ENCODE measurements around the gene TRDMT1.

Gene TRDMT1

GRCh38 chr10:17151716-17152115 is 49.8 kb downstream of the TRDMT1 start:
- Histone ChIP-seq H3K4me1 (ENCODE audit: insufficient read depth, poor library complexity, severe bottlenecking) (no peaks in the 10 kb centered on the region), H3K27me3 (ENCODE audit: insufficient read depth, poor library complexity, severe bottlenecking) (no peaks in the 10 kb centered on the region), H3K27ac (ENCODE audit: poor library complexity, severe bottlenecking) (no peak overlapping the region), H3K9me3 (ENCODE audit: severe bottlenecking) (no peaks in the 10 kb centered on the region), H3K4me3 (ENCODE audit: severe bottlenecking) (no peak overlapping the region), H3K36me3 (ENCODE audit: low read depth) (no peaks in the 10 kb centered on the region)
- ATAC-seq (ENCODE audit: low read depth) (no peak), DNase-seq (ENCODE audit: low spot score) (no peak)
- TF ChIP-seq, protein P1, sequence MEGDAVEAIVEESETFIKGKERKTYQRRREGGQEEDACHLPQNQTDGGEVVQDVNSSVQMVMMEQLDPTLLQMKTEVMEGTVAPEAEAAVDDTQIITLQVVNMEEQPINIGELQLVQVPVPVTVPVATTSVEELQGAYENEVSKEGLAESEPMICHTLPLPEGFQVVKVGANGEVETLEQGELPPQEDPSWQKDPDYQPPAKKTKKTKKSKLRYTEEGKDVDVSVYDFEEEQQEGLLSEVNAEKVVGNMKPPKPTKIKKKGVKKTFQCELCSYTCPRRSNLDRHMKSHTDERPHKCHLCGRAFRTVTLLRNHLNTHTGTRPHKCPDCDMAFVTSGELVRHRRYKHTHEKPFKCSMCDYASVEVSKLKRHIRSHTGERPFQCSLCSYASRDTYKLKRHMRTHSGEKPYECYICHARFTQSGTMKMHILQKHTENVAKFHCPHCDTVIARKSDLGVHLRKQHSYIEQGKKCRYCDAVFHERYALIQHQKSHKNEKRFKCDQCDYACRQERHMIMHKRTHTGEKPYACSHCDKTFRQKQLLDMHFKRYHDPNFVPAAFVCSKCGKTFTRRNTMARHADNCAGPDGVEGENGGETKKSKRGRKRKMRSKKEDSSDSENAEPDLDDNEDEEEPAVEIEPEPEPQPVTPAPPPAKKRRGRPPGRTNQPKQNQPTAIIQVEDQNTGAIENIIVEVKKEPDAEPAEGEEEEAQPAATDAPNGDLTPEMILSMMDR (IDR thresholded peaks at IDR 0.05; ENCODE audit: poor library complexity, severe bottlenecking), result no peak

- no peaks in the 10 kb centered on the region for H3K9me3 ChIP-seq (ENCODE audit: severe bottlenecking)
- DNase-seq (ENCODE audit: low spot score), result no peak
- ATAC-seq (ENCODE audit: low read depth), result no peak
- TF ChIP-seq, protein P1 (IDR thresholded peaks at IDR 0.05; ENCODE audit: poor library complexity, severe bottlenecking), result no peak
- no peaks in the 10 kb centered on the region for H3K27me3 ChIP-seq (ENCODE audit: insufficient read depth, poor library complexity, severe bottlenecking)
- no peak overlapping the region for H3K27ac ChIP-seq (ENCODE audit: poor library complexity, severe bottlenecking)
- no peaks in the 10 kb centered on the region for H3K4me1 ChIP-seq (ENCODE audit: insufficient read depth, poor library complexity, severe bottlenecking)
- H3K4me3 ChIP-seq (ENCODE audit: severe bottlenecking), result no peak overlapping the region
- H3K36me3 ChIP-seq (ENCODE audit: low read depth), result no peaks in the 10 kb centered on the region
Observed at GRCh38 chr10:17147884-17148489, 53.5 kb downstream of the TRDMT1 start.

- TF ChIP-seq, protein P1 (IDR thresholded peaks at IDR 0.05; ENCODE audit: poor library complexity, severe bottlenecking), result no peak
- ATAC-seq (ENCODE audit: low read depth) (no peak), DNase-seq (ENCODE audit: low spot score) (no peak)
- Histone ChIP-seq H3K4me3 (ENCODE audit: severe bottlenecking) (no peak overlapping the region), H3K36me3 (ENCODE audit: low read depth) (no peaks in the 10 kb centered on the region), H3K27ac (ENCODE audit: poor library complexity, severe bottlenecking) (no peak overlapping the region), H3K9me3 (ENCODE audit: severe bottlenecking) (no peaks in the 10 kb centered on the region), H3K4me1 (ENCODE audit: insufficient read depth, poor library complexity, severe bottlenecking) (no peaks in the 10 kb centered on the region), H3K27me3 (ENCODE audit: insufficient read depth, poor library complexity, severe bottlenecking) (no peaks in the 10 kb centered on the region)
Observed at GRCh38 chr10:17146892-17147291, 54.6 kb downstream of the TRDMT1 start.

DNA sequence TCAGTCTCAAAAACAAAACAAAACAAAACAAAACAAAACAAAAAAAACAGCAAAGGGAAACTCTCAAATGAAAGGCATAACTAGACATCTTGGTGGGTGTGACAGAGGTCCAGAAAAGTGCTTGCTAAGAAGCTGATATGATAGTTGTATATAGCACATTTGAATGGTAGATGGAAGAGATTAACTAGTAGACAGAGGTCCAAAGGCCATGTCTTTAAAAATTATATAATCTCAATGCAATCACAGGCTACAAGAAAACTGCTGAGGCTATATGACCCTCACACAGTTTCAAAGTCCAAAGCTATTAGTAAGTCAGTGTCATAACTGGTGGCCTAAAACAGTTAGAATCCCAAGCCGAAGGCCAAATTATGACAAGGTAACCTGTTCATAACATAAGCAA is 56.2 kb downstream of the TRDMT1 start:
- no peaks in the 10 kb centered on the region for H3K36me3 ChIP-seq (ENCODE audit: low read depth)
- DNase-seq (ENCODE audit: low spot score), result no peak
- H3K9me3 ChIP-seq (ENCODE audit: severe bottlenecking), result no peaks in the 10 kb centered on the region
- H3K27ac ChIP-seq (ENCODE audit: poor library complexity, severe bottlenecking), result no peak overlapping the region
- H3K4me3 ChIP-seq (ENCODE audit: severe bottlenecking), result no peak overlapping the region
- no peaks in the 10 kb centered on the region for H3K4me1 ChIP-seq (ENCODE audit: insufficient read depth, poor library complexity, severe bottlenecking)
- no peaks in the 10 kb centered on the region for H3K27me3 ChIP-seq (ENCODE audit: insufficient read depth, poor library complexity, severe bottlenecking)
- TF ChIP-seq, protein P1 (IDR thresholded peaks at IDR 0.05; ENCODE audit: poor library complexity, severe bottlenecking), result no peak
- ATAC-seq (ENCODE audit: low read depth), result no peak

- no peaks in the 10 kb centered on the region for H3K4me1 ChIP-seq (ENCODE audit: insufficient read depth, poor library complexity, severe bottlenecking)
- H3K36me3 ChIP-seq (ENCODE audit: low read depth), result no peaks in the 10 kb centered on the region
- no peaks in the 10 kb centered on the region for H3K9me3 ChIP-seq (ENCODE audit: severe bottlenecking)
- no peaks in the 10 kb centered on the region for H3K27me3 ChIP-seq (ENCODE audit: insufficient read depth, poor library complexity, severe bottlenecking)
- TF ChIP-seq, protein P1 (IDR thresholded peaks at IDR 0.05; ENCODE audit: poor library complexity, severe bottlenecking), result no peak
- H3K27ac ChIP-seq (ENCODE audit: poor library complexity, severe bottlenecking), result no peak overlapping the region
- ATAC-seq (ENCODE audit: low read depth) (no peak), DNase-seq (ENCODE audit: low spot score) (no peak)
- H3K4me3 ChIP-seq (ENCODE audit: severe bottlenecking), result no peak overlapping the region
Observed at GRCh38 chr10:17144757-17145156, 56.7 kb downstream of the TRDMT1 start.
